OCI-LY1 (cell line): Measurements from ENCODE around the gene CRYL1.

ENCODE experiments used
- EZH2 ChIP-seq: fragments of 200-600 bp; sonication (generic), shearing (Covaris generic); IDR thresholded peaks from 2 replicates; pipeline ENCODE4 v1.8.0; 2017; ENCODE audit warnings: borderline replicate concordance, mixed run types, mild to moderate bottlenecking, antibody characterized with exemption, low read length, moderate library complexity, mixed read lengths
- TF ChIP-seq, protein P1 (sequence below): fragments of 200-600 bp; sonication (generic), shearing (Covaris generic); IDR thresholded peaks from 2 replicates; pipeline ENCODE4 v1.5.1; 2017; ENCODE audit warnings: mild to moderate bottlenecking, antibody characterized with exemption, low read length, moderate library complexity, mixed read lengths

DNA sequence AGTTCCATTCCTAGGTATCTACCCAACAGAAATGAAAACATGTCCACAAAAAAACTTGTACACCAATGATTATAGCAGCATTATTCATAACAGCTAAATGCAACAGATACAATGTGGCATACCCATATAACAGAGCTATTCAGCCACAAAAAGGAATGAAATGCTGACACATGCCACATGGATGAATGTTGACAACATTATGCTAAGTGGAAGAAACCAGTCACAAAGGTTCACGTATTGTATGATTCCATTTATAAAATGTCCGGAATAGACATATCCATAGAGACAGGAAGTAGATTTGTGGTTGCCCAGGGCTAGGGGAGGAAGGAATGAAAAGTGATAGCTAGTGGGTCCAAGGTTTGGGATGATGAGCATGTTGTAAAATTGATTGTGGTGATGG, 10.8 kb downstream of the CRYL1 start:
- TF ChIP-seq, protein P1, sequence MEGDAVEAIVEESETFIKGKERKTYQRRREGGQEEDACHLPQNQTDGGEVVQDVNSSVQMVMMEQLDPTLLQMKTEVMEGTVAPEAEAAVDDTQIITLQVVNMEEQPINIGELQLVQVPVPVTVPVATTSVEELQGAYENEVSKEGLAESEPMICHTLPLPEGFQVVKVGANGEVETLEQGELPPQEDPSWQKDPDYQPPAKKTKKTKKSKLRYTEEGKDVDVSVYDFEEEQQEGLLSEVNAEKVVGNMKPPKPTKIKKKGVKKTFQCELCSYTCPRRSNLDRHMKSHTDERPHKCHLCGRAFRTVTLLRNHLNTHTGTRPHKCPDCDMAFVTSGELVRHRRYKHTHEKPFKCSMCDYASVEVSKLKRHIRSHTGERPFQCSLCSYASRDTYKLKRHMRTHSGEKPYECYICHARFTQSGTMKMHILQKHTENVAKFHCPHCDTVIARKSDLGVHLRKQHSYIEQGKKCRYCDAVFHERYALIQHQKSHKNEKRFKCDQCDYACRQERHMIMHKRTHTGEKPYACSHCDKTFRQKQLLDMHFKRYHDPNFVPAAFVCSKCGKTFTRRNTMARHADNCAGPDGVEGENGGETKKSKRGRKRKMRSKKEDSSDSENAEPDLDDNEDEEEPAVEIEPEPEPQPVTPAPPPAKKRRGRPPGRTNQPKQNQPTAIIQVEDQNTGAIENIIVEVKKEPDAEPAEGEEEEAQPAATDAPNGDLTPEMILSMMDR: no peak
- TF ChIP-seq EZH2: no peak
